Medulla oblongata (tissue), 1 donor: Measurements from ENCODE around the gene ZCCHC14.
A peak's percentile ranks its signal among the peaks of the same experiment; 100 is the strongest.

Experiments used
- DNase-seq: peaks from one replicate; pipeline ENCODE4 v3.0.0-alpha.2; 2015; ENCODE audit errors: extremely low spot score

The ZCCHC14 gene

GRCh38 chr16:87492721-87493607, at the start of gene ZCCHC14:
Gene ZCCHC14, minus strand, starts transcription at chr16:87493024. Its CDS starts 786 bp downstream, at chr16:87492238.
- peak; percentile 99 for DNase-seq

- DNase-seq, result no peak
Measured at GRCh38 chr16:87541872-87542234, 49.0 kb upstream of the ZCCHC14 start.

- DNase-seq, result no peak
Measured at GRCh38 chr16:87541147-87541871, 48.5 kb upstream of the ZCCHC14 start.

- DNase-seq, result no peak
Measured at GRCh38 chr16:87540897-87541146, 48.0 kb upstream of the ZCCHC14 start.

- DNase-seq, result no peak
Measured at GRCh38 chr16:87540072-87540896, 47.5 kb upstream of the ZCCHC14 start.

GRCh38 chr16:87539113-87539512, 46.3 kb upstream of the ZCCHC14 start:
- no peak for DNase-seq

- no peak for DNase-seq
Measured at GRCh38 chr16:87538594-87538993, 45.8 kb upstream of the ZCCHC14 start.

- no peak for DNase-seq
Measured at GRCh38 chr16:87538160-87538559, 45.3 kb upstream of the ZCCHC14 start.

- DNase-seq, result no peak
Measured at GRCh38 chr16:87536795-87537142, 43.9 kb upstream of the ZCCHC14 start.

- no peak for DNase-seq
Measured at GRCh38 chr16:87535855-87536794, 43.3 kb upstream of the ZCCHC14 start.

- no peak for DNase-seq
Measured at GRCh38 chr16:87535457-87535854, 42.6 kb upstream of the ZCCHC14 start.

GRCh38 chr16:87534751-87535150, 41.9 kb upstream of the ZCCHC14 start:
- no peak for DNase-seq

GRCh38 chr16:87534030-87534653, 41.3 kb upstream of the ZCCHC14 start:
- DNase-seq, result no peak

- DNase-seq, result no peak
Measured at GRCh38 chr16:87533061-87533460, 40.2 kb upstream of the ZCCHC14 start.

- DNase-seq, result no peak
Measured at GRCh38 chr16:87531418-87531817, 38.6 kb upstream of the ZCCHC14 start.

- no peak for DNase-seq
Measured at GRCh38 chr16:87528690-87529579, 36.1 kb upstream of the ZCCHC14 start.

- DNase-seq, result no peak
Measured at GRCh38 chr16:87527055-87527724, 34.4 kb upstream of the ZCCHC14 start.

- no peak for DNase-seq
Measured at GRCh38 chr16:87526238-87526947, 33.6 kb upstream of the ZCCHC14 start.

- DNase-seq, result no peak
Measured at GRCh38 chr16:87525352-87525751, 32.5 kb upstream of the ZCCHC14 start.
